Adrenal gland (tissue), 12 donors: Measurements from ENCODE around the gene MTHFS. TPM values are rescaled to one million over a fixed set of nuclear protein-coding genes. Genes with fewer than 3 reads are reported as not detected.
"Not testable (repeated sequence)": the region's sequence is repeated elsewhere in the genome, so short reads cannot be mapped to it uniquely, and the experiment has no call there.

Experiments
- DNase-seq, 7 donors: peaks; one replicate each; pipeline ENCODE4 v3.0.0-alpha.2; 2019 to 2020
- H3K27ac ChIP-seq, 5 donors: fragments of 200-600 bp; sonication (generic) in 4 of 5; 1 replicate in 3 of 5; 2 replicates in 2 of 5; pipeline versions ENCODE4 v1.5.1 to v1.8.0; 2016 to 2020; ENCODE audit warnings: mild to moderate bottlenecking in 1 of 5
- H3K27me3 ChIP-seq: fragments of 200-600 bp; 2 replicates; pipeline ENCODE4 v1.8.0; 2021
- H3K36me3 ChIP-seq, 2 donors: fragments of 200-600 bp; replicated peaks in 1 of 2; 1 replicate in 1 of 2; 2 replicates in 1 of 2; pipeline versions ENCODE4 v1.5.1 to v1.8.0; 2018 to 2022
- H3K4me1 ChIP-seq, 2 donors: fragments of 200-600 bp; replicated peaks in 1 of 2; 1 replicate in 1 of 2; 2 replicates in 1 of 2; pipeline versions ENCODE4 v1.5.1 to v1.8.0; 2018 to 2021
- H3K4me3 ChIP-seq, 4 donors: fragments of 200-600 bp; sonication (generic) in 3 of 4; one replicate each; pipeline ENCODE4 v1.5.1; 2016 to 2018
- H3K9me3 ChIP-seq, 3 donors: fragments of 200-600 bp; sonication (generic) in 1 of 3; replicated peaks in 1 of 3; 1 replicate in 2 of 3; 2 replicates in 1 of 3; pipeline versions ENCODE4 v1.5.1 to v1.8.0; 2016 to 2021
- POLR2A ChIP-seq, 2 donors: fragments of 450-650 bp; IDR thresholded peaks; one replicate each; pipeline ENCODE4 v1.6.1; 2017; ENCODE audit warnings: antibody characterized with exemption in 2 of 2, mild to moderate bottlenecking in 2 of 2, moderate library complexity in 1 of 2
- WGBS, 4 donors: extraction: QIAGEN DNeasy Blood & Tissue Kit in 2 of 4; methylation state at CpG; one replicate each; pipeline versions ENCODE4 v1.1.5 to v1.1.7; 2013 to 2017; 5-methylcytosine and 5-hydroxymethylcytosine counted together
- intact Hi-C, 2 donors: fragments of 100-400 bp; cut with DNase I; formaldehyde crosslinking; loops; one replicate each; pipeline versions ENCODE4 v1.14.1 to v1.15.0; 2022 to 2023
- polyA plus RNA-seq, 3 donors: library from polyadenylated mRNA; stranded (reverse); fragments of 200-250 nt in 2 of 3; fragments of 350-450 nt in 1 of 3; fragmentation: Illumina TruSeq in 1 of 3; extraction: RNeasy Lipid Tissue Mini Kit (QIAGEN cat#74804) in 1 of 3; gene quantifications; one replicate each; pipeline ENCODE4 v1.2.3, GENCODE V29; 2013 to 2014
- total RNA-seq, 9 donors: library from RNA; depleted of rRNA in 4 of 9; stranded (reverse); fragments of >200 nt in 4 of 9; fragments of 120-200 nt in 1 of 9; fragmentation: NEBNext Ultra II Directional in 1 of 9; extraction: Animal tissue kit (Norgen Biotek cat#: 25700) in 1 of 9; gene quantifications; one replicate each; pipeline versions ENCODE4 v1.1.0 to v1.2.4, GENCODE V29; 2013 to 2023
- TF ChIP-seq, protein P1 (sequence below), 6 experiments: fragments of 450-650 bp in 4 of 6; fragments of 200-600 bp in 2 of 6; sonication (generic) in 1 of 6; IDR thresholded peaks; 1 replicate in 5 of 6; 2 replicates in 1 of 6; pipeline versions ENCODE4 v1.5.1 to v1.8.0; 2016 to 2021; ENCODE audit warnings: antibody characterized with exemption in 6 of 6, mild to moderate bottlenecking in 2 of 6, moderate library complexity in 1 of 6
- donor health status: healthy with polysubstance abuse.
- donor health status: Bipolar disorder and iron deficiency.
- donor health status: DM: yes; HTN: yes; CAD: no.
- donor health status: DM: no; HTN: no; CAD: no.
- donor health status: DM: no; HTN: no; CAD: no.
- donor health status: DM: yes; HTN: yes; CAD: no.

Gene MTHFS
- total and polyA plus RNA-seq, 12 donors: 8.7 to 63.6 (median 28.8) TPM

DNA sequence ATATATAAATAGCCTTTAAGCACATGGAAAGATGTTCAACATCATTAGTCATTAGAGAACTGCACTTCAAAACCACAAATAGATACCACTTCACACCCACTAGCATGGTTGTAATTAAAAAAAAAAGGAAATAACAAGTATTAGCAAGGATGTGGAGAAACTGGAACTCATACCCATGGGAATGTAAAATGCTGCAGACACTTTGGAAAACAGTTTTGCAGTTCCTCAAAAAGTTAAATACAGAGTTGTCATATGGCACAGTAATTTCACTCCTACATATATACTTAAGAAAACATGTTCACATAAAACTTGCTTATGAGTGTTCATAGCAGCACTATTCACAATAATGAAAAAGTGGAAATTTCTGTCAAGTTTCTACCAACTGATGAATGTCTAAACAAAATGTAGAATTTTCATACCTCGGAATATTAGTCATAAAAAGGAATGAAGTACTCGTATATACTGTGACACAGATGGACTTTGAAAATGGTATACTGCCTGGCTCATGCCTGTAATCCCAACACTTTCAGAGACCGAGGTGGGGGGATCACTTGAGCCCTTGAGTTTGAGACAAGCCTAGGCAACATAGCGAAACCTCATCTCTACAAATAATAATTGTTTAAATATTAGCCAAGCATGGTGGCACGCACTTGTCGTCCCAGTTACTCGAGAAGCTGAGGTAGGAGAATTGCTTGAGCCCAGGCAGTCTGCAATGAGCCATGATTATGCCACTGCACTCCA is 46.1 kb upstream of the MTHFS start:
- intact Hi-C loops: no loop called here
- no peaks in the 10 kb centered on the region for H3K36me3 ChIP-seq
- no peak for TF ChIP-seq POLR2A (IDR thresholded peaks at IDR 0.05)
- TF ChIP-seq, protein P1, sequence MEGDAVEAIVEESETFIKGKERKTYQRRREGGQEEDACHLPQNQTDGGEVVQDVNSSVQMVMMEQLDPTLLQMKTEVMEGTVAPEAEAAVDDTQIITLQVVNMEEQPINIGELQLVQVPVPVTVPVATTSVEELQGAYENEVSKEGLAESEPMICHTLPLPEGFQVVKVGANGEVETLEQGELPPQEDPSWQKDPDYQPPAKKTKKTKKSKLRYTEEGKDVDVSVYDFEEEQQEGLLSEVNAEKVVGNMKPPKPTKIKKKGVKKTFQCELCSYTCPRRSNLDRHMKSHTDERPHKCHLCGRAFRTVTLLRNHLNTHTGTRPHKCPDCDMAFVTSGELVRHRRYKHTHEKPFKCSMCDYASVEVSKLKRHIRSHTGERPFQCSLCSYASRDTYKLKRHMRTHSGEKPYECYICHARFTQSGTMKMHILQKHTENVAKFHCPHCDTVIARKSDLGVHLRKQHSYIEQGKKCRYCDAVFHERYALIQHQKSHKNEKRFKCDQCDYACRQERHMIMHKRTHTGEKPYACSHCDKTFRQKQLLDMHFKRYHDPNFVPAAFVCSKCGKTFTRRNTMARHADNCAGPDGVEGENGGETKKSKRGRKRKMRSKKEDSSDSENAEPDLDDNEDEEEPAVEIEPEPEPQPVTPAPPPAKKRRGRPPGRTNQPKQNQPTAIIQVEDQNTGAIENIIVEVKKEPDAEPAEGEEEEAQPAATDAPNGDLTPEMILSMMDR (IDR thresholded peaks at IDR 0.05): no peak
- H3K4me3 ChIP-seq: no peak overlapping the region
- no peaks in the 10 kb centered on the region for H3K9me3 ChIP-seq
- peaks cover 6% of the 10 kb centered on the region for H3K27me3 ChIP-seq
- no peaks in the 10 kb centered on the region for H3K4me1 ChIP-seq
- no peak for DNase-seq
- WGBS, 4 donors: 78 to 91% (median 84%) methylated on average over 7 of the region's 7 CpGs
- H3K27ac ChIP-seq: no peak overlapping the region

DNA sequence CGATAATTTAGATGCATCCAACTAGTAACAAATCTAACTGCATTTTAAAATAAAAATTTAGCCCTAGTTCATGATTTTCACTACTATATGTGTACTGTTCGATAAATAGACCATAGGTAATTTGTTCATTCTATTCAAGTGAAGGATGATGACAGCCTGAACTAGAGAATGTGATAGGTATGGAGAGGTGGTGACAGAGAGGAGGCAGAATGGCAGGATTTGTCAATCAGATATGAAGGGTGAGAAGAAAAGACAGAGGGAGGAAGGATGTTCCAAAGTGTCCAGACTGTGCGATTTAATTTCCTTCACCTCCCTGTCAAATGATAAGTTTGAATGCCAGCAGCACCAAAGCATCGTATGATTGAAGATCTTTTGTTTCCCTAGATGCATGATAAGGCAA is 42.6 kb upstream of the MTHFS start:
- Histone ChIP-seq H3K27me3 (peaks cover 9% of the 10 kb centered on the region), H3K36me3 (no peaks in the 10 kb centered on the region), H3K4me1 (no peaks in the 10 kb centered on the region), H3K4me3 (no peak overlapping the region), H3K9me3 (no peaks in the 10 kb centered on the region), H3K27ac (no peak overlapping the region)
- 85 to 90% (median 86%) methylated on average over 4 of the region's 4 CpGs for WGBS, 4 donors
- DNase-seq: no peak
- TF ChIP-seq, protein P1 (IDR thresholded peaks at IDR 0.05): no peak
- intact Hi-C loops: no loop called here

DNA sequence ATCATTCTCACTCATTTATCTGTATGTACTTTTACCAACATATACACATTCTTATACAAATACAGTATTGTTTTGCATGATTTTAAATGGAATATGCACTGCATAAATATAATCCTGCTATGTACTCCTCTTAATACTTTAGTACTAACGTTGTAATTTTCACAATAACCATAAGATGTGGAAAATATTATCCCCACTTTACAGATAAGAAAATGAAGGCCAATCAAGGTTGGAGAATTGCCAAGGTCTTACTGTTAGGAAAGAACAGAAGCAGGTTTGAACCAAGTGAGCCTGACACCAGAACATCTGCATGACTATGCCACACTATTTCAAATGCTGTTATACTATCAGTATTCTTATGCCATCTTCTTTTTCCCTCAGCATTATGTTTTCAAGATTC is 41.3 kb upstream of the MTHFS start:
- intact Hi-C loops: no loop called here
- no peak overlapping the region for H3K27ac ChIP-seq
- H3K9me3 ChIP-seq: no peaks in the 10 kb centered on the region
- WGBS, 4 donors: 38 to 54% (median 47%) methylated on average over 1 of the region's 1 CpG
- no peak for TF ChIP-seq POLR2A (IDR thresholded peaks at IDR 0.05)
- TF ChIP-seq, protein P1 (IDR thresholded peaks at IDR 0.05): no peak
- H3K27me3 ChIP-seq: peaks cover 9% of the 10 kb centered on the region
- H3K36me3 ChIP-seq: no peaks in the 10 kb centered on the region
- H3K4me1 ChIP-seq: no peaks in the 10 kb centered on the region
- H3K4me3 ChIP-seq: no peak overlapping the region
- DNase-seq: no peak

DNA sequence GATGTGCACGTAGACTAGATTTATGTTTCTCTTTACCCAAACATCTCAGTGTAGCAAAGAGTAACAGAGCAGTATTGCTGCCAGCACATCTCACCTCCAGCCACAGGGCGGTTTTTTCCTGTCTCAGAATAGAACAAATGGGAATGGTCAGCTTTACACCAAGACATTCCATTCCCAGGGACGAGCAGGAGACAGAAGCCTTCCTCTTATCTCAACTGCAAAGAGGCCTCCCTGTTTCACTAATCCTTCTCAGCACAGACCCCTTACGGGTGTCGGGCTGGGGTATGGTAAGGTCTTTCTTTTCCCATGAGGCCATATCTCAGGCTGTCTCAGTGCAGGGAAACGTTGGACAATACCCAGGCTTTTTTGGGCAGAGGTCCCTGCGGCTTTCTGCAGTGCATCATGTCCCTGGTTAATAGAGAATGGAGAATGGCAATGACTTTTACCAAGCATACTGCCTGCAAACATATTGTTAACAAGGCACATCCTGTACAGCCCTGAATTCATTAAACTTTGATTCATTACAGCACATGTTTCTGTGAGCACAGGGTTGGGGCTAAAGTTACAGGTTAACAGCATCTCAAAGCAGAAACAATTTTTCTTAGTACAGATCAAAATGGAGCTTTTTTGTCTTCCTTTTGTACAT is 38.9 kb upstream of the MTHFS start:
- H3K9me3 ChIP-seq, intact Hi-C loops, H3K27me3 ChIP-seq, H3K27ac ChIP-seq, H3K4me3 ChIP-seq, H3K4me1 ChIP-seq, DNase-seq, H3K36me3 ChIP-seq: not testable (repeated sequence)
- WGBS, 4 donors: 50 to 58% (median 53%) methylated on average over 7 of the region's 7 CpGs

DNA sequence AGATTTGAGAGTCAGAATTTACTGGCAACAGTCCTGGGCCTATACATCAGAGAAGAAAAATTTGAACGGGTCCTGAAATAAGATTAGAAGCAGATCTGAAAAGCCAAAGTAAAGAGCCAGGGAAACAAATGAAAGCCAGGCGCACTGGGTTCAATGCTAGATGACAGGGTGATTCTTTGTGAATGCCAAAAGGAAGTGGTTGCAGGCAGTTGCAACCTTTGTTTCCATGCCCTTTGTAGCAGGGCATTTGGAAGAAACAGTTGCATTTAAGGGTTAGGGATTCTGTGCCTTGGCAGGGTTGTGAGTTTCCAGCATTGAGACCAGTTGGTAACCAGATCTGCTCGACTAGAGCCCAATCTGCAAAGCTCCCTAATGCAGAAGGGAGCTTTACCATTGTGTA is 36.4 kb upstream of the MTHFS start:
- 61 to 74% (median 68%) methylated on average over 3 of the region's 3 CpGs for WGBS, 4 donors
- Histone ChIP-seq H3K4me3 (no peak overlapping the region), H3K27me3 (peaks cover 3% of the 10 kb centered on the region), H3K36me3 (no peaks in the 10 kb centered on the region), H3K9me3 (no peaks in the 10 kb centered on the region), H3K4me1 (no peaks in the 10 kb centered on the region), H3K27ac (no peak overlapping the region)
- no peak for DNase-seq
- intact Hi-C loops: no loop called here
- TF ChIP-seq, protein P1 (IDR thresholded peaks at IDR 0.05): no peak
- TF ChIP-seq POLR2A (IDR thresholded peaks at IDR 0.05): no peak
